GM18951 (cell line): Measurements from ENCODE around the gene PIAS1.

Experiments
- POLR2A ChIP-seq: IDR thresholded peaks from 4 replicates; pipeline ENCODE4 v1.6.1; 2011; ENCODE audit warnings: mild to moderate bottlenecking; ENCODE audit not compliant: insufficient read length, insufficient read depth; ENCODE audit errors: extremely low read depth
- in situ Hi-C: fragments of 300-500 bp; cut with MboI; formaldehyde crosslinking; loops from one replicate; pipeline ENCODE4 v1.12.0; 2022; ENCODE audit warnings: low sequenced_read_pairs, mixed read lengths, inconsistent platforms; ENCODE audit not compliant: unreplicated experiment

The PIAS1 gene

DNA sequence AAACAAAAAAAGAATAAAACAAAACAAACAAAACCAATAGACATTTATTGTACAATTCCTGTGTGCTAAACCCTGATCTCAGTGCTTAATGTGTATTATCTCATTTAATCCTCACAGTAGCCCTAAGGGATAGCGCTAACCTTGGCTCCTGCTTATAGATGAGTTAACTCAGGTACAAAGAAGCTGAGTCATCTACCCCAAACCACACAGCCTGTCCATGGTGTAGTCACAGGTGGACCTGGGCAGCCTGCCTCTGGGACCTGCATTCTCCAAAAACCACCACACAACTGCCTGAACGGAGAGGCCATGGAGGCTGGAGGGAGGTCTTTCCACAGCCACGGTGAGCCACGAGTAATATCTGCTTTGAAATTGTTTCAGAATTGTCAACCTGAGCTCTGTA lies 180.9 kb downstream of the PIAS1 start:
- in situ Hi-C loops: no loop called here
- TF ChIP-seq POLR2A: no peak

- no peak for TF ChIP-seq POLR2A
- in situ Hi-C loops: no loop called here
Measured at GRCh38 chr15:68239025-68239424, 184.9 kb downstream of the PIAS1 start.

GRCh38 chr15:68241088-68241935 lies 187.2 kb downstream of the PIAS1 start:
- in situ Hi-C loops: no loop called here
- no peak for TF ChIP-seq POLR2A
